Daoy (cell line): ENCODE data around the gene UBE4B. TPM values are rescaled to one million over a fixed set of nuclear protein-coding genes. Genes with fewer than 3 reads are reported as not detected.

Source experiments
- DNase-seq: peaks from one replicate; pipeline ENCODE4 v3.0.0-alpha.2; 2015; ENCODE audit warnings: low read depth
- total RNA-seq: library from RNA; depleted of rRNA; stranded (reverse); fragments of >200 nt; shearing (Covaris generic); gene quantifications from 2 replicates; pipeline ENCODE4 v1.2.3, GENCODE V29; 2014

UBE4B gene
- total RNA-seq, 1 experiment from 2014 or later = 34.4 TPM

GRCh38 chr1:10033359-10033845 lies 644 bp downstream of the UBE4B start:
- peak; percentile 55 for DNase-seq

- DNase-seq = no peak
Observed at GRCh38 chr1:10042746-10043145, 10.0 kb downstream of the UBE4B start.

GRCh38 chr1:10045480-10046355 lies 13.0 kb downstream of the UBE4B start:
- DNase-seq = no peak

- no peak for DNase-seq
Observed at GRCh38 chr1:10046356-10047085, 13.8 kb downstream of the UBE4B start.

- no peak for DNase-seq
Observed at GRCh38 chr1:10048601-10049000, 15.8 kb downstream of the UBE4B start.

GRCh38 chr1:10050611-10051010 lies 17.9 kb downstream of the UBE4B start:
- no peak for DNase-seq

- DNase-seq = no peak
Observed at GRCh38 chr1:10051656-10052055, 18.9 kb downstream of the UBE4B start.

GRCh38 chr1:10052347-10052746 lies 19.6 kb downstream of the UBE4B start:
- DNase-seq = no peak

- no peak for DNase-seq
Observed at GRCh38 chr1:10054465-10054864, 21.7 kb downstream of the UBE4B start.

- peak; percentile 9 for DNase-seq
Observed at GRCh38 chr1:10056599-10056987, 23.8 kb downstream of the UBE4B start.

GRCh38 chr1:10057343-10057742 lies 24.6 kb downstream of the UBE4B start:
- peak; percentile 79 for DNase-seq

GRCh38 chr1:10057796-10058195 lies 25.0 kb downstream of the UBE4B start:
- DNase-seq = no peak

- no peak for DNase-seq
Observed at GRCh38 chr1:10059342-10059718, 26.6 kb downstream of the UBE4B start.

GRCh38 chr1:10060311-10061100 lies 27.7 kb downstream of the UBE4B start:
- DNase-seq = no peak

- no peak for DNase-seq
Observed at GRCh38 chr1:10061276-10061675, 28.5 kb downstream of the UBE4B start.

- no peak for DNase-seq
Observed at GRCh38 chr1:10063878-10064277, 31.1 kb downstream of the UBE4B start.

- no peak for DNase-seq
Observed at GRCh38 chr1:10064416-10065343, 31.9 kb downstream of the UBE4B start.

- no peak for DNase-seq
Observed at GRCh38 chr1:10065344-10065685, 32.6 kb downstream of the UBE4B start.

- no peak for DNase-seq
Observed at GRCh38 chr1:10065760-10066159, 33.0 kb downstream of the UBE4B start.

GRCh38 chr1:10068605-10069294 lies 36.0 kb downstream of the UBE4B start:
- DNase-seq = no peak

GRCh38 chr1:10070206-10070605 lies 37.4 kb downstream of the UBE4B start:
- no peak for DNase-seq
